Kidney epithelial cell (primary cell): ENCODE measurements around the gene MAFF. TPM values are rescaled to one million over a fixed set of nuclear protein-coding genes. Genes with fewer than 3 reads are reported as not detected.

Source experiments
- DNase-seq: peaks from one replicate; pipeline ENCODE4 v3.0.0-alpha.2; 2010; ENCODE audit warnings: low read depth
- H3K27me3 ChIP-seq: 2 replicates; pipeline ENCODE4 v1.6.0; 2011; ENCODE audit warnings: low read length; ENCODE audit not compliant: control insufficient read depth, insufficient read depth
- H3K36me3 ChIP-seq: 2 replicates; pipeline ENCODE4 v1.5.1; 2011; ENCODE audit warnings: low read length; ENCODE audit not compliant: control insufficient read depth, insufficient read depth
- H3K4me3 ChIP-seq: 2 replicates; pipeline ENCODE4 v1.5.1; 2011; ENCODE audit warnings: low read depth, mild to moderate bottlenecking, control low read depth, low read length
- CTCF ChIP-seq: IDR thresholded peaks from 2 replicates; pipeline ENCODE4 v1.5.1; 2011; ENCODE audit warnings: mild to moderate bottlenecking, moderate library complexity, low read length, control low read depth, inconsistent platforms; ENCODE audit not compliant: insufficient read depth, poor library complexity, severe bottlenecking
- total RNA-seq: library from RNA; depleted of rRNA; stranded (reverse); fragments of >200 nt; gene quantifications from 2 replicates; pipeline ENCODE4 v1.2.3, GENCODE V29; 2015

MAFF gene
- total RNA-seq, 1 donor from 2014 or later, result 99.5 TPM

GRCh38 chr22:38221407-38221806 is 19.6 kb downstream of the MAFF start:
- Histone ChIP-seq H3K36me3 (peaks cover 4% of the 10 kb centered on the region), H3K27me3 (no peaks in the 10 kb centered on the region), H3K4me3 (no peak overlapping the region)
- DNase-seq, result no peak
- no peak for TF ChIP-seq CTCF

GRCh38 chr22:38221908-38222796 is 20.4 kb downstream of the MAFF start:
- DNase-seq, result no peak

DNA sequence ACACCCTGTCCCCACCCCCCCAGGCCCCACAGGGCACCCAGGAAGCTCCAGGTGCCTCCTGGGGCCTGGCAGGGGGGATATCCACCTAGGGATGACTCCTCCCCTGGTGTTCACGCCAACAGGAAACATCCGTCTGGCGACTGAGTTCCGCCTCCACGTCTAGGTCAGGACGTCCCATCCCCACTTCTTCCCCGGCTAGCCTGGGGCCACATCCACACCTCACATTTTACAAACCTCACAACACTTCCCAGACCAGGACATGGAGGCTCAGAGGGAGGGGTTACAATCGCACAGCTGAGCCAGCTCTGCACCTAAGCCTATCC is 21.0 kb downstream of the MAFF start:
- peaks cover 2% of the 10 kb centered on the region for H3K36me3 ChIP-seq
- H3K27me3 ChIP-seq, result no peaks in the 10 kb centered on the region
- DNase-seq, result no peak
- TF ChIP-seq CTCF, result no peak
- no peak overlapping the region for H3K4me3 ChIP-seq

More at GRCh38 chr22:38221908-38222796, 20.4 kb downstream of the MAFF start:
- TF ChIP-seq CTCF, result no peak
- Histone ChIP-seq H3K27me3 (no peaks in the 10 kb centered on the region), H3K4me3 (no peak overlapping the region), H3K36me3 (peaks cover 2% of the 10 kb centered on the region)

GRCh38 chr22:38223289-38223960 is 21.6 kb downstream of the MAFF start:
- H3K36me3 ChIP-seq, result peaks cover 2% of the 10 kb centered on the region
- peak; percentile 35 for TF ChIP-seq CTCF
- no peaks in the 10 kb centered on the region for H3K27me3 ChIP-seq
- H3K4me3 ChIP-seq, result no peak overlapping the region
- peak; percentile 70 for DNase-seq

- H3K36me3 ChIP-seq, result peaks cover 4% of the 10 kb centered on the region
Observed at GRCh38 chr22:38226853-38227649, 25.3 kb downstream of the MAFF start.

More at GRCh38 chr22:38226853-38227649, 25.3 kb downstream of the MAFF start:
- TF ChIP-seq CTCF, result no peak
- Histone ChIP-seq H3K27me3 (no peaks in the 10 kb centered on the region), H3K4me3 (no peak overlapping the region)
- DNase-seq, result no peak
